ENCODE results near the gene CYRIA. TPM values are rescaled to one million over a fixed set of nuclear protein-coding genes. Genes with fewer than 3 reads are reported as not detected.

The CYRIA gene
- total RNA-seq, 2 donors from 2014 or later, result 0.06 to 0.64 TPM

- Mint-ChIP-seq H3K9me3 (peaks cover 6% of the 10 kb centered on the region), H3K4me1 (no peaks in the 10 kb centered on the region), H3K4me3 (no peak overlapping the region), H3K36me3 (ENCODE audit: low read depth) (no peaks in the 10 kb centered on the region), H3K27ac (no peak overlapping the region), H3K27me3 (peaks cover 7% of the 10 kb centered on the region)
- no peak for ATAC-seq (replicated peaks)
These were observed 16.9 kb upstream of the CYRIA start for GRCh38 chr2:16682431-16683118.

- Mint-ChIP-seq H3K27me3 (peaks cover 7% of the 10 kb centered on the region), H3K27ac (no peak overlapping the region), H3K4me1 (no peaks in the 10 kb centered on the region), H3K4me3 (no peak overlapping the region), H3K36me3 (ENCODE audit: low read depth) (no peaks in the 10 kb centered on the region), H3K9me3 (peaks cover 6% of the 10 kb centered on the region)
- ATAC-seq (replicated peaks), result no peak
These were observed 15.1 kb upstream of the CYRIA start for GRCh38 chr2:16680781-16681180.

GRCh38 chr2:16680304-16680703 is 14.7 kb upstream of the CYRIA start:
- H3K4me1 Mint-ChIP-seq, result no peaks in the 10 kb centered on the region
- H3K27ac Mint-ChIP-seq, result no peak overlapping the region
- H3K4me3 Mint-ChIP-seq, result no peak overlapping the region
- no peaks in the 10 kb centered on the region for H3K36me3 Mint-ChIP-seq (ENCODE audit: low read depth)
- peaks cover 6% of the 10 kb centered on the region for H3K9me3 Mint-ChIP-seq
- peaks cover 9% of the 10 kb centered on the region for H3K27me3 Mint-ChIP-seq
- ATAC-seq (replicated peaks), result no peak

GRCh38 chr2:16678964-16679363 is 13.3 kb upstream of the CYRIA start:
- Mint-ChIP-seq H3K27me3 (peaks cover 11% of the 10 kb centered on the region), H3K4me3 (no peak overlapping the region), H3K9me3 (peaks cover 6% of the 10 kb centered on the region), H3K36me3 (ENCODE audit: low read depth) (no peaks in the 10 kb centered on the region), H3K4me1 (no peaks in the 10 kb centered on the region), H3K27ac (no peak overlapping the region)
- ATAC-seq (replicated peaks), result no peak

- Mint-ChIP-seq H3K4me3 (no peak overlapping the region), H3K36me3 (ENCODE audit: low read depth) (no peaks in the 10 kb centered on the region), H3K9me3 (peaks cover 6% of the 10 kb centered on the region), H3K27ac (no peak overlapping the region), H3K4me1 (no peaks in the 10 kb centered on the region), H3K27me3 (peaks cover 16% of the 10 kb centered on the region)
- ATAC-seq (replicated peaks), result no peak
These were observed 12.2 kb upstream of the CYRIA start for GRCh38 chr2:16677875-16678274.

GRCh38 chr2:16675781-16676180 is 10.1 kb upstream of the CYRIA start:
- ATAC-seq (replicated peaks), result no peak

GRCh38 chr2:16674154-16674553 is 8.5 kb upstream of the CYRIA start:
- Mint-ChIP-seq H3K36me3 (ENCODE audit: low read depth) (no peaks in the 10 kb centered on the region), H3K4me3 (no peak overlapping the region), H3K27me3 (peaks cover 16% of the 10 kb centered on the region), H3K9me3 (peaks cover 6% of the 10 kb centered on the region), H3K4me1 (no peaks in the 10 kb centered on the region), H3K27ac (no peak overlapping the region)
- ATAC-seq (replicated peaks), result no peak

More at GRCh38 chr2:16675781-16676180, 10.1 kb upstream of the CYRIA start:
- H3K4me1 Mint-ChIP-seq, result no peaks in the 10 kb centered on the region
- no peak overlapping the region for H3K4me3 Mint-ChIP-seq
- no peak overlapping the region for H3K27ac Mint-ChIP-seq
- H3K27me3 Mint-ChIP-seq, result peaks cover 16% of the 10 kb centered on the region
- no peaks in the 10 kb centered on the region for H3K36me3 Mint-ChIP-seq (ENCODE audit: low read depth)
- peaks cover 6% of the 10 kb centered on the region for H3K9me3 Mint-ChIP-seq

- Mint-ChIP-seq H3K27me3 (peaks cover 16% of the 10 kb centered on the region), H3K9me3 (no peaks in the 10 kb centered on the region)
These were observed 6.1 kb upstream of the CYRIA start for GRCh38 chr2:16671760-16672159.

GRCh38 chr2:16669388-16669787 is 3.8 kb upstream of the CYRIA start:
- Mint-ChIP-seq H3K4me1 (peaks cover 7% of the 10 kb centered on the region), H3K27me3 (peaks cover 20% of the 10 kb centered on the region), H3K4me3 (no peak overlapping the region), H3K9me3 (no peaks in the 10 kb centered on the region), H3K36me3 (ENCODE audit: low read depth) (peaks cover 4% of the 10 kb centered on the region), H3K27ac (no peak overlapping the region)
- ATAC-seq (replicated peaks), result no peak

More at GRCh38 chr2:16671760-16672159, 6.1 kb upstream of the CYRIA start:
- Mint-ChIP-seq H3K36me3 (ENCODE audit: low read depth) (no peaks in the 10 kb centered on the region), H3K4me1 (no peaks in the 10 kb centered on the region), H3K4me3 (no peak overlapping the region), H3K27ac (no peak overlapping the region)
- ATAC-seq (replicated peaks), result no peak

- Mint-ChIP-seq H3K36me3 (ENCODE audit: low read depth) (peaks cover 4% of the 10 kb centered on the region), H3K4me1 (peaks cover 11% of the 10 kb centered on the region), H3K9me3 (no peaks in the 10 kb centered on the region), H3K27ac (peak overlapping the region; percentile 74), H3K27me3 (peaks cover 34% of the 10 kb centered on the region), H3K4me3 (peak overlapping the region; percentile 82)
- peak; percentile 63 for ATAC-seq (replicated peaks)
These were observed 791 bp upstream of the CYRIA start for GRCh38 chr2:16666449-16666801.

GRCh38 chr2:16664809-16665747 is 556 bp downstream of the CYRIA start:
- ATAC-seq (replicated peaks), result peak; percentile 25
- peaks cover 11% of the 10 kb centered on the region for H3K4me1 Mint-ChIP-seq
- H3K4me3 Mint-ChIP-seq, result peak overlapping the region; percentile 82
- peaks cover 41% of the 10 kb centered on the region for H3K27me3 Mint-ChIP-seq
- H3K9me3 Mint-ChIP-seq, result no peaks in the 10 kb centered on the region
- H3K27ac Mint-ChIP-seq, result peak overlapping the region; percentile 10
- peaks cover 4% of the 10 kb centered on the region for H3K36me3 Mint-ChIP-seq (ENCODE audit: low read depth)

- H3K4me1 Mint-ChIP-seq, result peaks cover 11% of the 10 kb centered on the region
- H3K4me3 Mint-ChIP-seq, result peak overlapping the region; percentile 82
- H3K27ac Mint-ChIP-seq, result no peak overlapping the region
- no peaks in the 10 kb centered on the region for H3K9me3 Mint-ChIP-seq
- peaks cover 4% of the 10 kb centered on the region for H3K36me3 Mint-ChIP-seq (ENCODE audit: low read depth)
- ATAC-seq (replicated peaks), result no peak
- H3K27me3 Mint-ChIP-seq, result peaks cover 43% of the 10 kb centered on the region
These were observed 1.4 kb downstream of the CYRIA start for GRCh38 chr2:16664052-16664731.

- Mint-ChIP-seq H3K4me1 (peaks cover 11% of the 10 kb centered on the region), H3K36me3 (ENCODE audit: low read depth) (peaks cover 4% of the 10 kb centered on the region), H3K27ac (no peak overlapping the region), H3K9me3 (no peaks in the 10 kb centered on the region), H3K27me3 (peaks cover 47% of the 10 kb centered on the region), H3K4me3 (no peak overlapping the region)
- ATAC-seq (replicated peaks), result no peak
These were observed 2.3 kb downstream of the CYRIA start for GRCh38 chr2:16663121-16663905.
